K562 (cell line): ENCODE results near the gene USP49. TPM values are rescaled to one million over a fixed set of nuclear protein-coding genes. Genes with fewer than 3 reads are reported as not detected.

Source experiments
- ETV6 ChIP-seq, 3 experiments: fragments of 150-350 bp in 1 of 3; sonication (generic) in 1 of 3; formaldehyde crosslinking in 1 of 3; IDR thresholded peaks; 2 replicates each; pipeline versions ENCODE4 v1.6.1 to v1.8.0; 2014 to 2022; ENCODE audit warnings: borderline replicate concordance in 2 of 3, low read depth in 2 of 3, antibody characterized with exemption in 1 of 3, low read length in 1 of 3, mild to moderate bottlenecking in 1 of 3, missing genetic modification reagents in 1 of 3
- FOXM1 ChIP-seq, 2 experiments: fragments of 450-650 bp in 1 of 2; sonication (generic) in 1 of 2; formaldehyde crosslinking in 1 of 2; IDR thresholded peaks; 2 replicates each; pipeline versions ENCODE4 v1.6.1 to v1.9.0; 2017 to 2022; ENCODE audit warnings: low read depth in 2 of 2, mild to moderate bottlenecking in 2 of 2, missing genetic modification reagents in 1 of 2, moderate library complexity in 1 of 2
- GATAD2A ChIP-seq: fragments of 450-650 bp; IDR thresholded peaks from 2 replicates; pipeline ENCODE4 v1.6.1; 2017
- JUN ChIP-seq, 2 experiments: sonication (generic) in 1 of 2; formaldehyde crosslinking in 1 of 2; IDR thresholded peaks; 2 replicates each; pipeline versions ENCODE4 v1.6.1 to v1.8.0; 2012 to 2022; ENCODE audit warnings: borderline replicate concordance in 2 of 2, mild to moderate bottlenecking in 2 of 2, improper control_type of control experiment in 1 of 2, low read depth in 1 of 2, low read length in 1 of 2, missing genetic modification reagents in 1 of 2
- KLF13 ChIP-seq: fragments of 450-650 bp; IDR thresholded peaks from 2 replicates; pipeline ENCODE4 v1.6.1; 2016; ENCODE audit warnings: missing genetic modification characterization, low read depth, mild to moderate bottlenecking, missing compliant biosample characterization, moderate library complexity, borderline replicate concordance
- MAFK ChIP-seq: IDR thresholded peaks from 2 replicates; pipeline ENCODE4 v1.6.1; 2011; ENCODE audit warnings: low read length, improper control_type of control experiment
- PHF21A ChIP-seq: fragments of 450-650 bp; IDR thresholded peaks from 2 replicates; pipeline ENCODE4 v1.6.1; 2017; ENCODE audit warnings: low read depth, borderline replicate concordance
- POLR3A ChIP-seq: IDR thresholded peaks from 2 replicates; pipeline ENCODE4 v1.6.1; 2011; ENCODE audit warnings: borderline replicate concordance, mild to moderate bottlenecking, moderate library complexity; ENCODE audit not compliant: insufficient read length, insufficient read depth; ENCODE audit errors: extremely low read depth
- SMAD2 ChIP-seq: fragments of 150-350 bp; IDR thresholded peaks from 2 replicates; pipeline ENCODE4 v1.6.1; 2014; ENCODE audit warnings: low read depth, mild to moderate bottlenecking, low read length
- SREBF1 ChIP-seq: fragments of 150-350 bp; IDR thresholded peaks from 2 replicates; pipeline ENCODE4 v1.6.1; 2014; ENCODE audit warnings: antibody characterized with exemption, low read depth, low read length, borderline replicate concordance
- SRSF7 ChIP-seq: fragments of 200-400 bp; formaldehyde crosslinking; optimal IDR thresholded peaks from 2 replicates; pipeline ENCODE3; 2017; ENCODE audit warnings: mild to moderate bottlenecking, low read depth, low read length
- TAL1 ChIP-seq: fragments of 450-650 bp; IDR thresholded peaks from 2 replicates; pipeline ENCODE4 v1.6.1; 2016; ENCODE audit warnings: mild to moderate bottlenecking
- ZEB2 ChIP-seq: fragments of 450-650 bp; IDR thresholded peaks from 2 replicates; pipeline ENCODE4 v1.6.1; 2016
- ZNF586 ChIP-seq: fragments of 450-650 bp; formaldehyde crosslinking; conservative IDR thresholded peaks from 2 replicates; pipeline ENCODE4 v1.4.0; 2020; ENCODE audit warnings: mild to moderate bottlenecking, moderate library complexity
- polyA plus RNA-seq, 8 experiments: library from polyadenylated mRNA; depleted of rRNA in 4 of 8; stranded (reverse) in 5 of 8; unstranded in 3 of 8; fragments of >200 nt; fragmentation: Nextera tagmentation in 2 of 8; fragmentation: Illumina TruSeq in 1 of 8; extraction: Ambion mirVana in 2 of 8; extraction: Trizol in 1 of 8; gene quantifications; 2 replicates each; pipeline versions ENCODE4 v1.2.1 to v1.2.3, GENCODE V29; 2011 to 2014; ENCODE audit warnings: inconsistent platforms in 1 of 8, missing spikeins in 1 of 8
- total RNA-seq, 7 experiments: library from RNA; depleted of rRNA in 6 of 7; stranded (reverse); fragments of >200 nt in 6 of 7; fragmentation: Illumina TruSeq in 2 of 7; extraction: Trizol in 2 of 7; gene quantifications; 2 replicates each; pipeline versions ENCODE4 v1.2.1 to v1.2.3, GENCODE V29; 2011 to 2021; ENCODE audit warnings: low replicate concordance in 1 of 7
- TF ChIP-seq, protein P1 (sequence below): fragments of 450-650 bp; formaldehyde crosslinking; IDR thresholded peaks from 2 replicates; pipeline ENCODE4 v1.4.0; 2022; ENCODE audit warnings: missing genetic modification characterization
- TF ChIP-seq, protein P2 (sequence below): fragments of 450-650 bp; formaldehyde crosslinking; IDR thresholded peaks from 2 replicates; pipeline ENCODE4 v1.4.0; 2022; ENCODE audit warnings: mild to moderate bottlenecking, moderate library complexity
- TF ChIP-seq, protein P3 (sequence below): fragments of 450-650 bp; conservative IDR thresholded peaks from 2 replicates; pipeline ENCODE4 v1.6.1; 2016; ENCODE audit warnings: missing genetic modification characterization, low read depth, mild to moderate bottlenecking, missing compliant biosample characterization, moderate library complexity
- TF ChIP-seq, protein P4 (sequence below): fragments of 450-650 bp; IDR thresholded peaks from 2 replicates; pipeline ENCODE4 v1.6.1; 2016; ENCODE audit warnings: mild to moderate bottlenecking

USP49 gene
- total and polyA plus RNA-seq, 9 of the 15 experiments (the other 6 are each of a cell fraction or from before 2014, with no cell fraction given) = 1.0 to 9.9 (median 6.5) TPM

DNA sequence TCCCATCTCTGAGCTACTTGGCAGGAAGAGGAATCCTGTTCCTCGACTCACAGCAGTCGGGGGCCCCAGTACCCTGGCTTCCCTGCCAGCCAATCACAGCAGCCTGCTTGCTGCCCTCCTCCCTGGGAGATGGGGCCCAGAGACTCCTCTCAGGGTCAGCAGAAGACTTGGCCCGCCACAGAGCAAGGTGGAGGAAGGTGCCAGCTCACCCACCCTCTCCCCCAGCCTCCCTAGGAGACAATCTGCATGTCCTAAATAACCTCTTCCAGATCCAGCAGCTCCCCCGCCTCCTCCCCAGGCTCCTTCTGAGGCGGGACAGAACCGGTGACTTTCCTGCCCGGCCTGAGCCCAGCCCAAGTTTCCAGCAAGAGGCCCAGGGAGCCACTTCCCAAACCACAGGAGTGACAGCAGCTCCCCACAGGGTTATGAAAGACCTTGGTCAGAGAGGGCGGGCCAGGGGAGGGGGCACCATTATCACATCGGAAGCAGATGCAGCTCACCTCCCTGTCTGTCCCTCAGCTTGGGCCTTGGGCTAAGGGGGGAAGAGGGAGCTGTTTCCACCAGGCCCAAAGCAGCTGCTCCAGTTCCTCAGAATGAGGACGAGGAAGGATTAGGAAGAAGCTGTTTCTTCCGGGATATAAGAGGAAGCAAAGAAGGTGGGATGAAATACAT is 44.1 kb upstream of the USP49 start (continued):
- TF ChIP-seq FOXM1 (IDR thresholded peaks at IDR 0.05; ENCODE audit: low read depth) (no peak; the same call in 1 of the 2 replicates), FOXM1 (CRISPR knock-in tag; IDR thresholded peaks at IDR 0.05; ENCODE audit: low read depth) (peak; percentile 76; the same call in 1 of the 2 replicates), ZEB2 (peak; percentile 48; the same call in 1 of the 2 replicates), ZNF586 (CRISPR knock-in tag) (no peak), POLR3A (no peak), SREBF1 (no peak), KLF13 (no peak), PHF21A (peak; percentile 77; the same call in 1 of the 2 replicates), JUN (IDR thresholded peaks at IDR 0.05; ENCODE audit: borderline replicate concordance, low read depth, low read length) (no peak), JUN (CRISPR knock-in tag; IDR thresholded peaks at IDR 0.05; ENCODE audit: borderline replicate concordance) (no peak), SMAD2 (no peak), TAL1 (peak; percentile 78), GATAD2A (0 out of 2 replicates have a peak, but pooled peaks have one; percentile 74), ETV6 (IDR thresholded peaks at IDR 0.05; ENCODE audit: borderline replicate concordance in 1 of 2, low read depth in 2 of 2, low read length in 1 of 2) (peak; percentile 90 to 99), ETV6 (CRISPR knock-in tag; IDR thresholded peaks at IDR 0.05; ENCODE audit: borderline replicate concordance) (no peak), MAFK (no peak), SRSF7 (no peak)
- TF ChIP-seq, protein P1, sequence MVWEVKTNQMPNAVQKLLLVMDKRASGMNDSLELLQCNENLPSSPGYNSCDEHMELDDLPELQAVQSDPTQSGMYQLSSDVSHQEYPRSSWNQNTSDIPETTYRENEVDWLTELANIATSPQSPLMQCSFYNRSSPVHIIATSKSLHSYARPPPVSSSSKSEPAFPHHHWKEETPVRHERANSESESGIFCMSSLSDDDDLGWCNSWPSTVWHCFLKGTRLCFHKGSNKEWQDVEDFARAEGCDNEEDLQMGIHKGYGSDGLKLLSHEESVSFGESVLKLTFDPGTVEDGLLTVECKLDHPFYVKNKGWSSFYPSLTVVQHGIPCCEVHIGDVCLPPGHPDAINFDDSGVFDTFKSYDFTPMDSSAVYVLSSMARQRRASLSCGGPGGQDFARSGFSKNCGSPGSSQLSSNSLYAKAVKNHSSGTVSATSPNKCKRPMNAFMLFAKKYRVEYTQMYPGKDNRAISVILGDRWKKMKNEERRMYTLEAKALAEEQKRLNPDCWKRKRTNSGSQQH = no peak
- TF ChIP-seq, protein P2, sequence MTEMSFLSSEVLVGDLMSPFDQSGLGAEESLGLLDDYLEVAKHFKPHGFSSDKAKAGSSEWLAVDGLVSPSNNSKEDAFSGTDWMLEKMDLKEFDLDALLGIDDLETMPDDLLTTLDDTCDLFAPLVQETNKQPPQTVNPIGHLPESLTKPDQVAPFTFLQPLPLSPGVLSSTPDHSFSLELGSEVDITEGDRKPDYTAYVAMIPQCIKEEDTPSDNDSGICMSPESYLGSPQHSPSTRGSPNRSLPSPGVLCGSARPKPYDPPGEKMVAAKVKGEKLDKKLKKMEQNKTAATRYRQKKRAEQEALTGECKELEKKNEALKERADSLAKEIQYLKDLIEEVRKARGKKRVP (CRISPR knock-in tag) = no peak
- TF ChIP-seq, protein P3, sequence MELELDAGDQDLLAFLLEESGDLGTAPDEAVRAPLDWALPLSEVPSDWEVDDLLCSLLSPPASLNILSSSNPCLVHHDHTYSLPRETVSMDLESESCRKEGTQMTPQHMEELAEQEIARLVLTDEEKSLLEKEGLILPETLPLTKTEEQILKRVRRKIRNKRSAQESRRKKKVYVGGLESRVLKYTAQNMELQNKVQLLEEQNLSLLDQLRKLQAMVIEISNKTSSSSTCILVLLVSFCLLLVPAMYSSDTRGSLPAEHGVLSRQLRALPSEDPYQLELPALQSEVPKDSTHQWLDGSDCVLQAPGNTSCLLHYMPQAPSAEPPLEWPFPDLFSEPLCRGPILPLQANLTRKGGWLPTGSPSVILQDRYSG (tag) = no peak
- TF ChIP-seq, protein P4, sequence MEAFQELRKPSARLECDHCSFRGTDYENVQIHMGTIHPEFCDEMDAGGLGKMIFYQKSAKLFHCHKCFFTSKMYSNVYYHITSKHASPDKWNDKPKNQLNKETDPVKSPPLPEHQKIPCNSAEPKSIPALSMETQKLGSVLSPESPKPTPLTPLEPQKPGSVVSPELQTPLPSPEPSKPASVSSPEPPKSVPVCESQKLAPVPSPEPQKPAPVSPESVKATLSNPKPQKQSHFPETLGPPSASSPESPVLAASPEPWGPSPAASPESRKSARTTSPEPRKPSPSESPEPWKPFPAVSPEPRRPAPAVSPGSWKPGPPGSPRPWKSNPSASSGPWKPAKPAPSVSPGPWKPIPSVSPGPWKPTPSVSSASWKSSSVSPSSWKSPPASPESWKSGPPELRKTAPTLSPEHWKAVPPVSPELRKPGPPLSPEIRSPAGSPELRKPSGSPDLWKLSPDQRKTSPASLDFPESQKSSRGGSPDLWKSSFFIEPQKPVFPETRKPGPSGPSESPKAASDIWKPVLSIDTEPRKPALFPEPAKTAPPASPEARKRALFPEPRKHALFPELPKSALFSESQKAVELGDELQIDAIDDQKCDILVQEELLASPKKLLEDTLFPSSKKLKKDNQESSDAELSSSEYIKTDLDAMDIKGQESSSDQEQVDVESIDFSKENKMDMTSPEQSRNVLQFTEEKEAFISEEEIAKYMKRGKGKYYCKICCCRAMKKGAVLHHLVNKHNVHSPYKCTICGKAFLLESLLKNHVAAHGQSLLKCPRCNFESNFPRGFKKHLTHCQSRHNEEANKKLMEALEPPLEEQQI = no peak
